GM10266 (cell line): ENCODE measurements around the gene LRIG1.

Experiments
- DNase-seq: peaks from one replicate; pipeline ENCODE4 v3.0.0; 2012; ENCODE audit errors: extremely low spot score
- TF ChIP-seq, protein P1 (sequence below): IDR thresholded peaks from 2 replicates; pipeline ENCODE4 v1.5.1; 2012; ENCODE audit warnings: mild to moderate bottlenecking, low read depth; ENCODE audit not compliant: control insufficient read depth, insufficient read depth; ENCODE audit errors: missing control alignments

Gene LRIG1

DNA sequence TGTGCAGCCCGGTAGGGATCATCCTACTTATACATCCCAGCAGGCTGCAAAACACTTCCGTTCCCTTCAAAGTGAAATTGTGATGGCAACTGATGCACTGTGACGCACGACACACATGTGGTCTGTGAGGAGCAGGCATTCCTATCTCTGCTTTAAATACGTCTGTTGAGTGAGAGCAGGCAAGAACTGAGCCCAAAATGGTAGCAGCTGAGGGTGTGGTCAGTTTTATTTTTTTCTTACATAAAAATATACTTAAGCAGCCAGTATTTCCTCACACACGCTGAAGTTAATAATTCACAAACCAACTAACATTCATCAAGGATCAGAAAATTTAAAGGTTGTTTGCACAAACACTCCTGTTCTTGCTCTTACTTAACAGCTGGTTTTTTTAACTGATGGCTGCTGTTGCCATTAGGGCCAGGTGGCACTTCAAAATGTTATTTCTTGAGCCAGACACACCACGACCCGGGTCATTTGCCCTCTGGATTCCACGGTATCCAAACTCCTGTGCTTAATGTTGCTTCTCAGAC is 23.9 kb downstream of the LRIG1 start:
- no peak for DNase-seq
- TF ChIP-seq, protein P1, sequence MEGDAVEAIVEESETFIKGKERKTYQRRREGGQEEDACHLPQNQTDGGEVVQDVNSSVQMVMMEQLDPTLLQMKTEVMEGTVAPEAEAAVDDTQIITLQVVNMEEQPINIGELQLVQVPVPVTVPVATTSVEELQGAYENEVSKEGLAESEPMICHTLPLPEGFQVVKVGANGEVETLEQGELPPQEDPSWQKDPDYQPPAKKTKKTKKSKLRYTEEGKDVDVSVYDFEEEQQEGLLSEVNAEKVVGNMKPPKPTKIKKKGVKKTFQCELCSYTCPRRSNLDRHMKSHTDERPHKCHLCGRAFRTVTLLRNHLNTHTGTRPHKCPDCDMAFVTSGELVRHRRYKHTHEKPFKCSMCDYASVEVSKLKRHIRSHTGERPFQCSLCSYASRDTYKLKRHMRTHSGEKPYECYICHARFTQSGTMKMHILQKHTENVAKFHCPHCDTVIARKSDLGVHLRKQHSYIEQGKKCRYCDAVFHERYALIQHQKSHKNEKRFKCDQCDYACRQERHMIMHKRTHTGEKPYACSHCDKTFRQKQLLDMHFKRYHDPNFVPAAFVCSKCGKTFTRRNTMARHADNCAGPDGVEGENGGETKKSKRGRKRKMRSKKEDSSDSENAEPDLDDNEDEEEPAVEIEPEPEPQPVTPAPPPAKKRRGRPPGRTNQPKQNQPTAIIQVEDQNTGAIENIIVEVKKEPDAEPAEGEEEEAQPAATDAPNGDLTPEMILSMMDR, result no peak

DNA sequence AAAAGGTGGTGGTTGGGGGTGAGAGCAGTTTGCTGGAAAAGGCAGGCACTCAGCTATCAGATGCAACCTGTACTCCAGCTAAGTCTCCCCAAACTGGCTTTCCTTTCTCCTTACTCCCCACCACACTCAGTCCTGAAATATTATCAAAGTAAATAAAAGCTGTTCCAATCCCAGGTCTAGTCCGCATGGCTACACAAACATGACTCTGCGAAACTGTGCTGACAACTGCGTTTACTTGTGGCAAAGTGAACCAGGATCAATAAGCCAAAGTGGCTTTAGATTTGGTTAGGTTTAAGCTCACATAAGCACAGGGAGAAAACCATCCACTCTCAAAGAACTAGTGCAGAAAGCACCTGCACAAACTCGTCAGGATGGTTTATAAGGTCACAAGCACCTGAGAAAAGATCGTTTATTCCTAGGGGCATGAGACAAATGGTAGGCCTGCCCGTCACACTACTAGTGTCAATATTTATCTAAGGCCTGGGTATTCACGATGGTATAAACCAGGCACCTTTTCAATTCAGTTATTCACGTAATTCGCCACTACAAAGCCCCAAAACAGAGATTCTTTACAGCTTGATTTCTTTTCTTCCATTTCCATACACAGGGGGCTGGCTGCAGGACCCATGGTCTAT is 25.3 kb downstream of the LRIG1 start:
- TF ChIP-seq, protein P1, result no peak
- no peak for DNase-seq

DNA sequence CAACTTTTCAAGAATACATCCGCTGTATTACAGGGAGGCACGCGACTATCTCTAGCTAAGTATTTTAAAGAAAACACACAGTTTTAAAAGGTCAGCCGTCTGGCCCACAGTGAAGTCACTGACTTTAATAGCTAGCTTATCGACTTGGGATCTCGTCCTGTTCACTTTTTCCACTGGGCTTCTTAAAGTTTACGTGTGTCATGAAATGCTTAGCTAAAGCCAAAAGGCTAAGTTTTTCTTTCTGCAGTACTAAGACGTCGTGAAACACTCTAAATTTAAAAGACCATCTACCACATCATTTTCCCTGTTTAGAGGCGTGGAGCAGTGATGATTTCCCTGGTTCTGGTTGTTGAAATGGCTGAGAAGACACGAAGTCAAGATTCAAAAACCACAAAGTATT is 27.1 kb downstream of the LRIG1 start:
- no peak for DNase-seq

DNA sequence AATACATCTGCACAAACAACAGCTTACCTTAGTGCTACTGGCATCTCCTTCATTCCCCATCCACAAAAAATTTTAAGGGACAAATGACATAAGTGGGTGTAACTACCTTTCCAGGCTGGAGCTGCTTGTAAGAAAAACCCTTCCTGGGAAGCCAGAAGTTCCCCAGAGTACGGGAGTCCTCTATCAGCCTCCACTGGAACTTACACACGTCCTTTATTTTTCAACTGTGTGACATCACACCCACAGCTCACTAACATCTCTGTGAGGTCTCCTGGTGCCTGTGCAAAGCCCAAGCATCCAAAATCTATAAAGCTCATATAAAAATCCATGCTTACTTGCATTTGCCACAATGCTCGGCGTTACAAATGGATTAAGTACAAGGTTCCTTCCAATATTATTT is 27.6 kb downstream of the LRIG1 start:
- TF ChIP-seq, protein P1, result no peak
- DNase-seq, result no peak

More for the DNA sequence above, 27.1 kb downstream of the LRIG1 start:
- TF ChIP-seq, protein P1, result no peak

DNA sequence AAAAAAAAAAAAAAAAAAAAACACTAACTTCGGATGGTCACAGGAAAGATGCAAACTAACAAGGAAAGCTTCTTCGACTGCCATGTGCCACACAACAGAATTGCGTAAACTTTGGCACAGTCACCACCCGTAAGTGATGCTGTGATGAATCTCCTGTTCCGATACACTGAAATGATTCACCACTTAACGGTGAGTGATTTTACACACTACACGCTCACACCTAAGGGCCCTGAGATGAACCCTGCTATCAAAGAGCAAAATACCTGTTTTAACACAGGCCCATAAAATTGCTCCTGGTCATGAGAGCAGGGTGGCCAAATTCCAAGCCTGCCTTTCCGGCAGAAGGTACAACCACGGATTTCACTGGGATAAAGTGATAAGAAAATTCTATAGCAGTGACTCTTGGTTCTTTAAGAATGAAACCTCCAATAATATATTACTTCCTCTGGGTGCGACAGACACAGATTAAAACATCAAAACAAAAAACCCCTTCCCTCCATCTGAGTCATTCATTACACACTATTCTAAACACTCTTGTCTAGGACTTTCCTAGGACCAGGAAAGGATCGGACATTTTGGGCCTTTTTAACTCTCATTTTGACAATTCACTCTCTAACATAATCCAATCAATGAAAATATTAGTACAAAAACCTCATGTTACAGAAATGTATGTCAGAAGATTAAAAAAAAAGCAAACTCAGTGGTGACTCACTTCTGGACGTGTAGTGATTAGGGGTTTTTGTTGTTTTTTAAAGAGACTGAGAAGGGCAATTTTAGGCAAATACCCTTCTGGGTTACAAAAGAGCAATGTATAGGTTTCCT is 28.3 kb downstream of the LRIG1 start:
- TF ChIP-seq, protein P1, result no peak

DNA sequence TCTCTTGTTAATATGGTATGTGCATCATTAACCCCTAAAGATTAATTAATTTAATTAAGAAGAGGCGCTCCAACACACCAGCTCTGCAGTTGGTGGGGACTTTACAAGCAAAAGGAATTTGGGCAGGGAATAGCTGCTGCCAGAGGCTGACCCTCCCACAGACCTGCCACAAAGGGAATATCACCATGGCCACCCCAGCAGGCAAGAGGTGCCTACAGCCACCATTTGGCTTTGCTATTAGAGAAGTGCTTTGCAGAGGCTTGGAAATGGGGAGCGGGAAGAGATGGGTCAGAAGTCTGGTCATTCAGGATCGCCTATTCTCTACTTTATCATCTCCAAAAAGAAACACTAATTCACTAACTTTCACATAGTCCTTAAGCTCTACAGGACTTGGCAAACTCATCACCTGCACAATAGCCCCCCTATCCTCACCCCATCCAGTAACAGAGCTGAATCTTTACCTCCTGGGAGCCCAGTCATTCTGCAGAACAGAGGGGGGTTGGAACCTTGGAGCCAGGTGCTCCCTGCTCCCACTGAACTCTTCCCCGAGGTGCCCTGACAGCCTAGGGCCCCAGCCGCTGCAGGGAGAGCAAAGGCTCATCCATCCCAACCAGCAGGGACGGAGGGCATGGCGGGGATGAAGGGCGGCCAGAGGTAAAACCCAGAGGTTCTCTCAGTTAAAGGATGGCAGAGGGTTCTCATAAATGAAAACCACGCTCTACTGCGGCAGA is 29.7 kb downstream of the LRIG1 start:
- TF ChIP-seq, protein P1, result no peak
- DNase-seq, result no peak

More for the DNA sequence above, 28.3 kb downstream of the LRIG1 start:
- DNase-seq, result peak; percentile 39
